ENCODE data around the gene KCND3. TPM values are rescaled to one million over a fixed set of nuclear protein-coding genes. Genes with fewer than 3 reads are reported as not detected.

The KCND3 gene
- total and polyA plus RNA-seq, 4 donors: 1.0 to 27.1 (median 6.1) TPM

GRCh38 chr1:111952125-111952657, 37.3 kb downstream of the KCND3 start (continued):
- TF ChIP-seq CTCF (IDR thresholded peaks at IDR 0.05; ENCODE audit: low read depth, low read length, missing input control) (no peak), RAD21 (IDR thresholded peaks at IDR 0.05) (no peak)

- H3K27ac ChIP-seq (ENCODE audit: low read depth in 1 of 2, low read length in 2 of 2): no peak overlapping the region
- no peak overlapping the region for H3K9ac ChIP-seq (ENCODE audit: low read depth in 1 of 2, low read length in 2 of 2)
- no peaks in the 10 kb centered on the region for H3K36me3 ChIP-seq (ENCODE audit: control insufficient read depth in 4 of 4, insufficient read depth in 3 of 4, low read depth in 1 of 4, low read length in 3 of 4)
- 76% methylated on average over 6 of the region's 6 CpGs for WGBS
- no peaks in the 10 kb centered on the region for H3K4me1 ChIP-seq (ENCODE audit: control insufficient read depth in 4 of 4, insufficient read depth in 4 of 4, low read length in 3 of 4)
- no peaks in the 10 kb centered on the region for H3K27me3 ChIP-seq (ENCODE audit: control insufficient read depth in 4 of 4, insufficient read depth in 4 of 4, low read length in 3 of 4)
- DNase-seq (ENCODE audit: low spot score): no peak
- no peak overlapping the region for H3K4me3 ChIP-seq (ENCODE audit: low read depth in 1 of 3, low read length in 3 of 3)
- TF ChIP-seq FOXA1 (IDR thresholded peaks at IDR 0.05) (no peak), RXRA (IDR thresholded peaks at IDR 0.05) (no peak), SP1 (IDR thresholded peaks at IDR 0.05) (no peak), MAX (IDR thresholded peaks at IDR 0.05) (no peak), EGR1 (IDR thresholded peaks at IDR 0.05; ENCODE audit: low read depth in 2 of 2) (no peak), REST (IDR thresholded peaks at IDR 0.05) (no peak), CTCF (IDR thresholded peaks at IDR 0.05; ENCODE audit: low read depth, low read length, missing input control) (no peak), HNF4A (conservative IDR thresholded peaks at IDR 0.05) (no peak), RAD21 (IDR thresholded peaks at IDR 0.05) (no peak), YY1 (IDR thresholded peaks at IDR 0.05) (no peak), TAF1 (conservative IDR thresholded peaks at IDR 0.05) (no peak), GABPA (IDR thresholded peaks at IDR 0.05 in 1 of 2, conservative IDR thresholded peaks at IDR 0.05 in 1 of 2) (no peak), HNF4G (IDR thresholded peaks at IDR 0.05) (no peak), FOXA2 (IDR thresholded peaks at IDR 0.05) (no peak)
- no peaks in the 10 kb centered on the region for H3K9me3 ChIP-seq (ENCODE audit: control insufficient read depth in 4 of 4, low read length in 3 of 4)
Observed at GRCh38 chr1:111948209-111949171, 41.0 kb downstream of the KCND3 start.
